GM18951 (cell line): ENCODE measurements around the gene NEDD4L.

ENCODE experiments used
- POLR2A ChIP-seq: IDR thresholded peaks from 4 replicates; pipeline ENCODE4 v1.6.1; 2011; ENCODE audit warnings: mild to moderate bottlenecking; ENCODE audit not compliant: insufficient read length, insufficient read depth; ENCODE audit errors: extremely low read depth
- in situ Hi-C: fragments of 300-500 bp; cut with MboI; formaldehyde crosslinking; loops from one replicate; pipeline ENCODE4 v1.12.0; 2022; ENCODE audit warnings: low sequenced_read_pairs, mixed read lengths, inconsistent platforms; ENCODE audit not compliant: unreplicated experiment

Gene NEDD4L

DNA sequence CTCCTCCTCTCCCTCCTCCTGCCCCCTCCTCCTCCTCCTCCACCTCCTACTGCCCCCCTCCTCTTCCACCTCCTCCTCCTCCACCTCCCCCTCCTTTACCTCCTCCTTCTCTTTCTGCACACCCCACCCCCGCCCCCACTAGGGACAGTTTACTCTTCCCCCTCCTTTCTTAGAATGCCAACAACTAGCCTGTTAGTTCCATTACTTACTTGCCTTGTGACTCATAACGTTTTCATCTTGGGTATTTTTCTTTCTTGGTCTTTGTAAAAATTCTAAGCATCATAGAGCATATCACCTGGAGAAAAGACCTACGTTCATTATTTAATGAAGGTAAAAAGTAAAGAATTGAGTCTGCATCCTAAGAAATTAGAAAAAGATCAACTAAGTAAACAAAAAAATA is 165.3 kb downstream of the NEDD4L start:
- in situ Hi-C loops, result no loop called here
- no peak for TF ChIP-seq POLR2A

DNA sequence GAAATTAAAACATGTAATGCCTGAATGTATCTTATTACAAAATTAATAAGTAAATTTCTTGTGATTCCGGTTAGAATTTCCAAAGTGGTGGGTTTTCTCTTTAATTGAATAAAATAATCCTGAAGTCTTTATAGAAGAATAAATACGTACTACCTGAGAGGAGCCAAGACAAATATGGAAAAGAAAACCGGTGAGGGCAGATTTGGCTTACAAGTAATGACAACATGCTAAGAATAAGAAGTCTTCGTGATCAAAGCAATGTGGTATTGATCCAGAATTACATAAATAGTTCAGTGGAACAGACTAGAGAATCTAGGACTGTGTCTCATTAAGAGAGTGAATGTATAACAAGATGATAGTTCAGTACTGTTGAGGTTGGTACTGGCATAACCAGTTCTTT is 167.5 kb downstream of the NEDD4L start:
- TF ChIP-seq POLR2A, result no peak

DNA sequence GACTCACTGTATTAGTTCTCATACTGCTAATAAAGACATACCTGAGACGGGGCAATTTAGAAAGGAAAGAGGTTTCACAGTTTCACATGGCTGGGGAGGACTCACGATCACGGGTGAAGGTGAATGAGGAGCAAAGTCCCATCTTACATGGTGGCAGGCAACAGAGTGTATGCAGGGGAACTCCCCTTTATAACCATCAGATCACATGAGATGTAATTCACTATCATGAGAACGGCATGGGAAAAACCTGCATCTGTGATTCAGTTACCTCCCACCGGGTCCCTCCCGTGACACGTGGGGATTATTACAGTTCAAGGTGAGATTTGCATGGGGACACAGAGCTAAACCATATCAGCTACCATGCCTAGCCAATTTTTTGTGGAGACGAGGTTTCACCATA is 168.2 kb downstream of the NEDD4L start:
- no peak for TF ChIP-seq POLR2A
- in situ Hi-C loops, result no loop called here

More for the DNA sequence above, 167.5 kb downstream of the NEDD4L start:
- in situ Hi-C loops, result no loop called here

DNA sequence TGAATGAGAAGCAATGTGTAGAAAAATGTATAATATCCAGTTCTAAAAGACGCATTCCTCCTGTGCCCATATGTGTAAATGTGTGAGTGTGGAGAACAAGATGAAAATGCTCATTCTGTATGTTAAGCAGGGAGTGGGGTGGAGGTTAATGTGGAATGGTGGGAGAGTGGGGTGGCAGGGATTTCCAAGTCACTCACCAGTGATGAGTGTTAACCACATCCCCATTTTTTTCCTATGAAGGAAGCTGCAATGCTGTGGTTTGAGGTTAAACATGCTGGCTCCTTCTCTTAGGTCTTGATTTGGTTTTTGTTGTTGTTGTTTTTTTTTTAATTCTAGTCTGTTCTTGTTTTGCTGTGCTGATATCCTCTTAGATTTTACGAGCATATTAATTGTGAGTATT is 169.4 kb downstream of the NEDD4L start:
- in situ Hi-C loops, result no loop called here

GRCh38 chr18:58215011-58215410 is 171.0 kb downstream of the NEDD4L start:
- in situ Hi-C loops, result no loop called here
- TF ChIP-seq POLR2A, result no peak

More for the DNA sequence above, 169.4 kb downstream of the NEDD4L start:
- no peak for TF ChIP-seq POLR2A

GRCh38 chr18:58216071-58216481 is 172.1 kb downstream of the NEDD4L start:
- in situ Hi-C loops, result no loop called here
- TF ChIP-seq POLR2A, result no peak

- no peak for TF ChIP-seq POLR2A
- in situ Hi-C loops, result no loop called here
Observed at GRCh38 chr18:58217052-58217451, 173.0 kb downstream of the NEDD4L start.

GRCh38 chr18:58218117-58218516 is 174.1 kb downstream of the NEDD4L start:
- in situ Hi-C loops, result no loop called here
- no peak for TF ChIP-seq POLR2A

- in situ Hi-C loops, result no loop called here
- TF ChIP-seq POLR2A, result no peak
Observed at GRCh38 chr18:58221060-58221725, 177.2 kb downstream of the NEDD4L start.

GRCh38 chr18:58222432-58223125 is 178.6 kb downstream of the NEDD4L start:
- no peak for TF ChIP-seq POLR2A
- in situ Hi-C loops, result no loop called here

DNA sequence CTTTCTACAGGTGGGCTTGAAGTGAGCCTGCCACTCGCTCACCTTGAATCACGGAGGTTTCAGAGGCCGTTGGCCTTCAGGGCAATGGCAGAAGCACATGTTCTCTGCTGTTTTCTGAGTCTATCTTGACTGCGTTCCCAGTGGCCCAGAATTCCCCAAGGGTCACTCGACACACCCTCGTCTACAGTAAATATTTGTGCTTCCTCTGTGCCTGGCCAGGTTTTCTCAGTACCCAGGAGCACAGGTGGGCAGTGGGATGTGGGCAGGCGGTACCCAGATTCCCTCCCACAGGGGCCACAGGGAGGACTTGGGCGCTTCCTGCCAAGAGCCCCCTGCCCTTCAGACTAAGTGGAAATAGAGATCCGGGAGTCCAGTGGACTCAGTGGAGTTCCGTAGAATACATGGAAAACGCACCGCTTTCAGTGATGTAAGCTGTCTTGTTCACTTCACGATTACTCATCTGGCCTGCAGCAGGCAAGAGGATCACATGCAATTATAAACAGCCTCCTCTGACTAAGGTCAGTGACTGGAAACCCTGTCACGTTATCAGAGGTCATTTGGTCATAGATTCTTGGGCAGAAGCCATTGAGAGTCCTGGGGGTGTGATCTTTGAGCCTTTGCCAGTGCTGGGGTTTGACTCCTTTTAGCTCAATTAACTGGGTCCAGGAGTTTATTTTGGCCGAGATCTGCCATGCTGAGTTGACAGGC is 179.8 kb downstream of the NEDD4L start:
- TF ChIP-seq POLR2A, result no peak
- in situ Hi-C loops, result no loop called here

- TF ChIP-seq POLR2A, result no peak
- in situ Hi-C loops, result no loop called here
Observed at GRCh38 chr18:58224425-58224750, 180.4 kb downstream of the NEDD4L start.

DNA sequence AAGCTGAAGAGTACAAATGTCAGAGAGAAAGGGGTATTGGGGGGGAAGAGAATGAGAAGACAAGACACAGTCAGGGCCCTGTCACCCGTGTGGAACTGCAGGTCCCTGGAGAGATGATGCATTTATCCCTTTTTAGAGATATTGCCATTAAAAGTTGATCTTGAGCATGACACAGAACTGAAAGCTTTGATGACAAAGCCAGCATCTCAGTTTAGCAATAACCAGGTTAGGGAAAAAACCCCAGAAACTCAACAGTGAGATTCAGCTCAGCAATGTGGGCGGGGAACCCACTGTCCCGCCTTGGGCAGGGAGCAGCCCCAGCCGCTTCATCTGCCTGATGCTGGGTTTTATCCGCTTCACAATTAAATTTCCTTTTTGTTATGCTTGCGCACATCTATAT is 181.1 kb downstream of the NEDD4L start:
- in situ Hi-C loops, result no loop called here
- TF ChIP-seq POLR2A, result no peak

DNA sequence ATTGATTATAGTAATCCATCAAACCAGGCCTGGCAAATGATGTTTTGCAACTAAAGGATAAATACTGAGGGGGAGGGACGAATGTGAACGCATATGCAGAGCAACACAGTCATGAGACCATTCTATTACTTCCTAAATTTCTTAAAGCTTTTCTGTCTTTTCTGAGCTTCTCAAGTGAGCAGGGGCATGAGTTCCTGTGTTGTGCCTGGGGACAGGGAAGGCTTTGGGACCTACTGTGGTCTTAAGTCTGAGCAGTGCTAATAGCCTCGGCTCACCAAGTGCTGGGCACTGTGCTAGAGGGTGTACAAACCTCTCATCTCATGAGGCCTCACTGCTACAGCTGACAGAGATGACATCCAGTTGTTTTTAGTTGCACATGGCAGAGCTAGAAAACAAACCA is 182.4 kb downstream of the NEDD4L start:
- TF ChIP-seq POLR2A, result no peak
- in situ Hi-C loops, result no loop called here

DNA sequence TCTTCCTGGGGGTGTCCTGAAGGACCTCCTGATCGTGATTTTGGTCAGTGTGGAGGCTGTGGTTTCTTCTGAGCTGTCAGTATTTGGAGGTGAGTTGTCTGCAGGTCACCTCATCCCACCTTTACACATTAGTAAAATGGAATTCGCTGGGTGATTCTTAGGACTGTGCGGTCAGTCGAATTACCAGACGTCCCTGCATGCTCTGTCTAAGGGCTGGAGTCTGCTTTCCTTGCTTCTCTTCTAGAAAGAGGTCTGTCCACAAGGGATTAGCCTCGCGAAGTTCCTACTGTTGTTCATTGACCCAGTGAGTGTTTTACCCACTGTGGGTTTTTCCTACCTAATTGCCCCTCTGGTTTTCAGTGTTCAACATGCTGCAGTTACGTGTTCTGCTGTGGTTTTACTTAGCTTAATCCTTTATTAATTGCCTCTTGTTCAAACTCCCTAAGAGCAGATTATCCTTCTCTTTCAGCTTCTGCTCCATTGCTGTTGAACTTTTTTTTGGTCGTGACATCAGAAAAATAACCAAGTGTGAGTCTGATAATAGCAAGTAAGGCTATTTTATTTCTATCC is 183.4 kb downstream of the NEDD4L start:
- TF ChIP-seq POLR2A, result no peak
- in situ Hi-C loops, result no loop called here
